Kidney tubule cell (primary cell): ENCODE measurements around the gene EFCAB6.

Experiments used
- DNase-seq: peaks from one replicate; pipeline ENCODE4 v3.0.0-alpha.2; 2018; ENCODE audit warnings: low spot score

The EFCAB6 gene

GRCh38 chr22:43747877-43748276, 64.2 kb downstream of the EFCAB6 start:
- no peak for DNase-seq

- no peak for DNase-seq
Observed at GRCh38 chr22:43747058-43747457, 65.0 kb downstream of the EFCAB6 start.

- no peak for DNase-seq
Observed at GRCh38 chr22:43745783-43746356, 66.2 kb downstream of the EFCAB6 start.

- DNase-seq = no peak
Observed at GRCh38 chr22:43745411-43745770, 66.7 kb downstream of the EFCAB6 start.

- DNase-seq = no peak
Observed at GRCh38 chr22:43744700-43745410, 67.2 kb downstream of the EFCAB6 start.

GRCh38 chr22:43743929-43744643, 68.0 kb downstream of the EFCAB6 start:
- no peak for DNase-seq

GRCh38 chr22:43743131-43743530, 69.0 kb downstream of the EFCAB6 start:
- no peak for DNase-seq

GRCh38 chr22:43742154-43742950, 69.8 kb downstream of the EFCAB6 start:
- no peak for DNase-seq

GRCh38 chr22:43740587-43741270, 71.4 kb downstream of the EFCAB6 start:
- no peak for DNase-seq

GRCh38 chr22:43739851-43740379, 72.2 kb downstream of the EFCAB6 start:
- no peak for DNase-seq

GRCh38 chr22:43737150-43737828, 74.8 kb downstream of the EFCAB6 start:
- no peak for DNase-seq

- DNase-seq = no peak
Observed at GRCh38 chr22:43736651-43737050, 75.5 kb downstream of the EFCAB6 start.

- DNase-seq = no peak
Observed at GRCh38 chr22:43734370-43735150, 77.5 kb downstream of the EFCAB6 start.

GRCh38 chr22:43733138-43733537, 79.0 kb downstream of the EFCAB6 start:
- no peak for DNase-seq

- no peak for DNase-seq
Observed at GRCh38 chr22:43731988-43732387, 80.1 kb downstream of the EFCAB6 start.

GRCh38 chr22:43726964-43727543, 85.1 kb downstream of the EFCAB6 start:
- no peak for DNase-seq

- DNase-seq = no peak
Observed at GRCh38 chr22:43726322-43726721, 85.8 kb downstream of the EFCAB6 start.

- peak; percentile 3 for DNase-seq
Observed at GRCh38 chr22:43723816-43724215, 88.3 kb downstream of the EFCAB6 start.

GRCh38 chr22:43722444-43722843, 89.7 kb downstream of the EFCAB6 start:
- DNase-seq = no peak

GRCh38 chr22:43720716-43721115, 91.4 kb downstream of the EFCAB6 start:
- DNase-seq = no peak
